OCI-LY7 (cell line): ENCODE results near the gene UBE2H.

Experiments
- CTCF ChIP-seq: fragments of 200-600 bp; sonication (generic); conservative IDR thresholded peaks from 2 replicates; pipeline ENCODE4 v1.5.1; 2014; ENCODE audit warnings: mild to moderate bottlenecking, antibody characterized with exemption, low read length, moderate library complexity, mixed read lengths
- EZH2phosphoT487 ChIP-seq: fragments of 200-600 bp; sonication (generic); IDR thresholded peaks from 2 replicates; pipeline ENCODE4 v1.6.1; 2018; ENCODE audit warnings: low read depth, borderline replicate concordance, mild to moderate bottlenecking, mixed run types, antibody characterized with exemption, low read length, moderate library complexity, mixed read lengths

- TF ChIP-seq CTCF (no peak), EZH2phosphoT487 (no peak)
Measured at GRCh38 chr7:129886167-129886817, 66.5 kb downstream of the UBE2H start.
